H1 (cell line): ENCODE results near the gene FGFR2. TPM values are rescaled to one million over a fixed set of nuclear protein-coding genes. Genes with fewer than 3 reads are reported as not detected.

Experiments used
- CTCF ChIA-PET: fragments of 300-600 bp; sonication (Branson Sonifier 250); formaldehyde crosslinking; loops from one replicate; lab custom pipeline; 2021; ENCODE audit not compliant: partially characterized antibody; lab: Charles Lee
- POLR2A ChIA-PET: fragments of 300-600 bp; sonication (Branson Sonifier 250); formaldehyde crosslinking; loops from one replicate; lab custom pipeline; 2021; ENCODE audit warnings: inconsistent platforms; ENCODE audit not compliant: partially characterized antibody; lab: Charles Lee
- DNase-seq, 2 experiments: peaks; one replicate each; pipeline versions ENCODE4 v3.0.0 to v3.0.0-alpha.2; 2010 to 2022; ENCODE audit warnings: low spot score in 2 of 2, low read depth in 1 of 2, mixed read lengths in 1 of 2
- FAIRE-seq: peaks from 2 replicates; lab custom pipeline; 2011; peaks lifted over from hg19 to GRCh38; lab: Jason Lieb, UNC
- H2AFZ ChIP-seq: 2 replicates; pipeline ENCODE4 v1.8.1; 2012; ENCODE audit warnings: low read length, inconsistent platforms
- H2AK5ac ChIP-seq: 2 replicates; pipeline ENCODE4 v1.6.1; 2013; ENCODE audit warnings: low read depth, low read length
- H2BK120ac ChIP-seq: replicated peaks from 2 replicates; pipeline ENCODE3; 2013; ENCODE audit warnings: low read depth, low read length, inconsistent platforms
- H2BK12ac ChIP-seq: 2 replicates; pipeline ENCODE4 v1.6.1; 2013; ENCODE audit warnings: low read depth, low read length
- H2BK15ac ChIP-seq: 2 replicates; pipeline ENCODE4 v1.6.1; 2013; ENCODE audit warnings: low read length
- H2BK20ac ChIP-seq: 2 replicates; pipeline ENCODE4 v1.6.1; 2013; ENCODE audit warnings: low read length
- H2BK5ac ChIP-seq: 2 replicates; pipeline ENCODE4 v1.6.1; 2013; ENCODE audit warnings: low read depth, low read length
- H3K14ac ChIP-seq: 2 replicates; pipeline ENCODE4 v1.6.1; 2013; ENCODE audit warnings: inconsistent platforms; ENCODE audit not compliant: insufficient read length
- H3K18ac ChIP-seq: 2 replicates; pipeline ENCODE4 v1.6.1; 2013; ENCODE audit warnings: low read length; ENCODE audit errors: extremely low read depth
- H3K23ac ChIP-seq: 2 replicates; pipeline ENCODE4 v1.6.1; 2013; ENCODE audit warnings: inconsistent platforms; ENCODE audit not compliant: insufficient read length
- H3K23me2 ChIP-seq: 2 replicates; pipeline ENCODE4 v1.6.1; 2013; ENCODE audit warnings: low read depth, low read length
- H3K27ac ChIP-seq: 2 replicates; pipeline ENCODE4 v1.6.1; 2011; ENCODE audit warnings: low read depth, low read length, inconsistent platforms
- H3K27me3 ChIP-seq, 4 experiments: replicated peaks in 1 of 4; 1 replicate in 1 of 4; 2 replicates in 3 of 4; pipeline versions ENCODE4 v1.6.1 to v1.8.1; 2011 to 2013; ENCODE audit warnings: low read length in 3 of 4, mild to moderate bottlenecking in 3 of 4, inconsistent platforms in 2 of 4, mixed read lengths in 2 of 4, moderate library complexity in 1 of 4; ENCODE audit not compliant: control insufficient read depth in 3 of 4, insufficient read depth in 3 of 4; ENCODE audit errors: extremely low read depth in 1 of 4
- H3K36me3 ChIP-seq, 4 experiments: 2 replicates each; pipeline versions ENCODE4 v1.6.1 to v1.8.1; 2011 to 2013; ENCODE audit warnings: mild to moderate bottlenecking in 4 of 4, low read length in 3 of 4, moderate library complexity in 2 of 4, control low read depth in 1 of 4, inconsistent platforms in 1 of 4; ENCODE audit not compliant: insufficient read depth in 4 of 4, control insufficient read depth in 2 of 4
- H3K4ac ChIP-seq: replicated peaks from 2 replicates; pipeline ENCODE3; 2013; ENCODE audit warnings: low read length, low read depth, mixed read lengths, inconsistent platforms; ENCODE audit not compliant: insufficient read length
- H3K4me1 ChIP-seq, 4 experiments: replicated peaks in 1 of 4; 1 replicate in 1 of 4; 2 replicates in 3 of 4; pipeline versions ENCODE4 v1.6.1 to v1.8.1; 2011 to 2013; ENCODE audit warnings: low read length in 3 of 4, inconsistent platforms in 2 of 4, mixed read lengths in 1 of 4; ENCODE audit not compliant: insufficient read depth in 4 of 4, control insufficient read depth in 3 of 4
- H3K4me2 ChIP-seq, 2 experiments: 2 replicates each; pipeline versions ENCODE4 v1.6.1 to v1.8.1; 2011 to 2013; ENCODE audit warnings: low read depth in 2 of 2, low read length in 2 of 2, control low read depth in 1 of 2, inconsistent platforms in 1 of 2, mild to moderate bottlenecking in 1 of 2; ENCODE audit not compliant: insufficient read depth in 1 of 2
- H3K4me3 ChIP-seq, 4 experiments: fragments of 200-600, 300-600 bp in 1 of 4; sonication (generic), shearing (Covaris generic), sonication (Bioruptor Twin) in 1 of 4; 2 replicates each; pipeline versions ENCODE4 v1.5.1 to v1.8.1; 2011 to 2016; ENCODE audit warnings: low read length in 4 of 4, low read depth in 3 of 4, control low read depth in 2 of 4, inconsistent platforms in 2 of 4, mild to moderate bottlenecking in 2 of 4, mixed read lengths in 1 of 4, moderate library complexity in 1 of 4; ENCODE audit not compliant: insufficient read depth in 2 of 4; ENCODE audit errors: extremely low read depth in 1 of 4
- H3K56ac ChIP-seq: replicated peaks from 2 replicates; pipeline ENCODE3; 2013; ENCODE audit warnings: low read depth, mild to moderate bottlenecking, mixed read lengths, low read length, inconsistent platforms; ENCODE audit not compliant: insufficient read length
- H3K79me1 ChIP-seq: 2 replicates; pipeline ENCODE4 v1.6.1; 2013; ENCODE audit warnings: low read depth, low read length, control low read depth
- H3K79me2 ChIP-seq, 2 experiments: 2 replicates each; pipeline versions ENCODE4 v1.6.1 to v1.8.1; 2012 to 2013; ENCODE audit warnings: low read length in 2 of 2, mild to moderate bottlenecking in 2 of 2, inconsistent platforms in 1 of 2; ENCODE audit not compliant: insufficient read depth in 2 of 2, control insufficient read depth in 1 of 2
- H3K9ac ChIP-seq, 4 experiments: replicated peaks in 1 of 4; 1 replicate in 1 of 4; 2 replicates in 3 of 4; pipeline versions ENCODE4 v1.6.1 to v1.8.1; 2011 to 2013; ENCODE audit warnings: low read depth in 3 of 4, low read length in 3 of 4, control low read depth in 2 of 4, mild to moderate bottlenecking in 2 of 4, moderate library complexity in 2 of 4, inconsistent platforms in 1 of 4; ENCODE audit errors: extremely low read depth in 1 of 4
- H3K9me3 ChIP-seq, 2 experiments: 2 replicates each; pipeline versions ENCODE4 v1.6.1 to v1.8.1; 2012 to 2013; ENCODE audit warnings: mild to moderate bottlenecking in 2 of 2, moderate library complexity in 2 of 2, control low read depth in 1 of 2, inconsistent platforms in 1 of 2, low read depth in 1 of 2, low read length in 1 of 2, mixed read lengths in 1 of 2; ENCODE audit not compliant: insufficient read depth in 2 of 2
- H4K20me1 ChIP-seq, 2 experiments: replicated peaks in 1 of 2; 2 replicates each; pipeline versions ENCODE3 to v1.8.1; 2011 to 2013; ENCODE audit warnings: inconsistent platforms in 2 of 2, low read length in 2 of 2, mild to moderate bottlenecking in 1 of 2; ENCODE audit not compliant: insufficient read depth in 2 of 2, control insufficient read depth in 1 of 2
- H4K5ac ChIP-seq: 2 replicates; pipeline ENCODE4 v1.6.1; 2013; ENCODE audit warnings: low read length, low read depth, mixed read lengths, inconsistent platforms; ENCODE audit not compliant: insufficient read length
- H4K8ac ChIP-seq: 2 replicates; pipeline ENCODE4 v1.8.0; 2013; ENCODE audit warnings: mild to moderate bottlenecking, moderate library complexity, low read length, inconsistent platforms; ENCODE audit not compliant: insufficient read depth; ENCODE audit errors: extremely low read depth
- H4K91ac ChIP-seq: replicated peaks from 2 replicates; pipeline ENCODE3; 2013; ENCODE audit warnings: low read length, mixed read lengths, inconsistent platforms; ENCODE audit not compliant: insufficient read length
- ASH2L ChIP-seq: fragments of 200-600, 300-600 bp; sonication (generic); IDR thresholded peaks from one replicate; pipeline ENCODE4 v1.7.1; 2017; ENCODE audit warnings: low read length
- CBX5 ChIP-seq: fragments of 300-800, 300-1000 bp; sonication (generic); IDR thresholded peaks from 2 replicates; pipeline ENCODE4 v1.7.1; 2016; ENCODE audit warnings: antibody characterized with exemption, low read length, low read depth
- EP300 ChIP-seq, 2 experiments: IDR thresholded peaks; 1 replicate in 1 of 2; 2 replicates in 1 of 2; pipeline ENCODE4 v1.6.1; 2011 to 2012; ENCODE audit warnings: low read depth in 2 of 2, low read length in 2 of 2, mild to moderate bottlenecking in 2 of 2, borderline replicate concordance in 1 of 2, inconsistent platforms in 1 of 2, moderate library complexity in 1 of 2
- EZH2 ChIP-seq: fragments of 200-600 bp; sonication (generic); IDR thresholded peaks from 2 replicates; pipeline ENCODE4 v1.7.1; 2012; ENCODE audit warnings: low read depth, mild to moderate bottlenecking, moderate library complexity, low read length, inconsistent platforms; ENCODE audit not compliant: severe bottlenecking
- HDAC6 ChIP-seq: IDR thresholded peaks from one replicate; pipeline ENCODE4 v1.7.1; 2012; ENCODE audit warnings: low read depth, mild to moderate bottlenecking, inconsistent platforms, low read length, moderate library complexity
- JUND ChIP-seq: IDR thresholded peaks from 2 replicates; pipeline ENCODE4 v1.6.1; 2011; ENCODE audit warnings: mild to moderate bottlenecking, improper control_type of control experiment, low read length
- POLR2A ChIP-seq, 2 experiments: IDR thresholded peaks; 1 replicate in 1 of 2; 2 replicates in 1 of 2; pipeline ENCODE4 v1.6.1; 2011; ENCODE audit warnings: low read depth in 2 of 2, low read length in 2 of 2, mild to moderate bottlenecking in 2 of 2; ENCODE audit errors: control extremely low read depth in 1 of 2
- RXRA ChIP-seq: IDR thresholded peaks from 2 replicates; pipeline ENCODE4 v1.6.1; 2011; ENCODE audit warnings: low read depth, mild to moderate bottlenecking, low read length, moderate library complexity; ENCODE audit not compliant: insufficient read depth
- WGBS, 2 experiments: shearing (Covaris generic) in 1 of 2; methylation state at CpG; one replicate each; pipeline versions ENCODE4 v1.1.6 to v1.1.7; 2013 to 2015; ENCODE audit warnings: low lambda C conversion rate in 2 of 2, mixed read lengths in 2 of 2, inconsistent platforms in 1 of 2, low coverage in 1 of 2, missing lambda C conversion rate in 1 of 2; ENCODE audit not compliant: insufficient replicate concordance in 2 of 2, insufficient coverage in 1 of 2, insufficient read length in 1 of 2; ENCODE audit errors: extremely low coverage in 1 of 2, missing lambda C conversion rate in 1 of 2; 5-methylcytosine and 5-hydroxymethylcytosine counted together
- polyA plus RNA-seq, 7 experiments: library from polyadenylated mRNA; depleted of rRNA in 3 of 7; stranded (reverse) in 5 of 7; unstranded in 2 of 7; fragments of >200 nt in 5 of 7; fragments of 200-250 nt in 2 of 7; gene quantifications; 1 replicate in 5 of 7; 2 replicates in 1 of 7; 4 replicates in 1 of 7; pipeline versions ENCODE4 v1.2.1 to v1.2.3, GENCODE V29; 2011 to 2013; ENCODE audit warnings: missing spikeins in 2 of 7, mixed read lengths in 2 of 7
- total RNA-seq: library from RNA; stranded (reverse); fragmentation: NEBNext Ultra II Directional; extraction: Animal tissue kit (Norgen Biotek cat#: 25700); gene quantifications from 2 replicates; pipeline ENCODE4 v1.2.1, GENCODE V29; 2021
- TF ChIP-seq, protein P1 (sequence below), 3 experiments: IDR thresholded peaks; 1 replicate in 2 of 3; 2 replicates in 1 of 3; pipeline versions ENCODE4 v1.5.1 to v1.6.1; 2011; ENCODE audit warnings: low read length in 3 of 3, mild to moderate bottlenecking in 3 of 3, inconsistent platforms in 2 of 3, low read depth in 1 of 3, moderate library complexity in 1 of 3; ENCODE audit not compliant: insufficient read depth in 1 of 3; ENCODE audit errors: control extremely low read depth in 1 of 3
- TF ChIP-seq, protein P2 (sequence below): IDR thresholded peaks from 2 replicates; pipeline ENCODE4 v1.6.1; 2011; ENCODE audit warnings: low read length, improper control_type of control experiment

FGFR2 gene
- total and polyA plus RNA-seq, 2 of the 8 experiments (the other 6 are each of a cell fraction or from before 2014, with no cell fraction given), result 50.2 to 81.2 TPM

DNA sequence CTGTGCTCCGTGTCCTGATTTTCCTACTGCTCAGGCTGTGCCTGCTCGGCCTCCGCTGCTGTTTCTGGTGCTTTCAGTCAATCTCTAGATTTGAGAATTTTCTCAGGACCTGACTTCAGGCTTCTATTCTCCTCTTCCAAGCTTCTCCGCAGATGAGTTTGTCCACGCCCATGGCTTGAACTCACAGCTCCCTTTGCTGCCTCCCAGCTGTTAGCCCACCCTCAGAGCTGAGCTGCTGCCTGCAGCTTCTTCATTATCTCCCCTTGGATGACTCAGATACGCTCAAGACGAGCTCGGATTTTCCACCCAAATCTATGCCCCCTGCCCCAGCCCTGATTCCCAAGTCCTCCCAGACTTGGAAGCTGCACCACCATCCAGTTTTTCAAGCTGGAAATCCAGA lies 104.7 kb downstream of the FGFR2 start:
- peaks cover 0 to 3% (median 1%) of the 10 kb centered on the region in 4 experiments; a peak in 3 of 7 replicates for H3K4me1 ChIP-seq
- H4K20me1 ChIP-seq, result peaks cover 0 to 11% of the 10 kb centered on the region in 2 experiments
- no peak overlapping the region for H4K5ac ChIP-seq
- no peak overlapping the region for H2AK5ac ChIP-seq
- no peak overlapping the region for H3K14ac ChIP-seq
- DNase-seq, result no peak
- peaks cover 0 to 45% of the 10 kb centered on the region in 2 experiments; a peak in 2 of 4 replicates for H3K79me2 ChIP-seq
- WGBS, 2 experiments, result 95% methylated on average over 8 of the region's 8 CpGs; no CpG with 5 or more reads in 1 of the 2 experiments
- no peak overlapping the region for H2BK15ac ChIP-seq
- peaks cover 23 to 79% (median 43%) of the 10 kb centered on the region in 4 experiments for H3K36me3 ChIP-seq
- H3K23me2 ChIP-seq, result no peaks in the 10 kb centered on the region
- H3K4ac ChIP-seq, result no peak overlapping the region
- H3K18ac ChIP-seq, result no peak overlapping the region
- H3K23ac ChIP-seq, result no peak overlapping the region
- no peak overlapping the region for H4K8ac ChIP-seq
- no peak overlapping the region for H2BK5ac ChIP-seq
- no peak for FAIRE-seq
- H2AFZ ChIP-seq, result no peak overlapping the region
- no peak overlapping the region for H2BK12ac ChIP-seq
- no peaks in the 10 kb centered on the region for H3K9me3 ChIP-seq
- no peak overlapping the region for H3K4me2 ChIP-seq
- no peak overlapping the region for H3K4me3 ChIP-seq
- H3K9ac ChIP-seq, result no peak overlapping the region
- no peak overlapping the region for H3K27ac ChIP-seq
- H2BK20ac ChIP-seq, result no peak overlapping the region
- no peak overlapping the region for H4K91ac ChIP-seq
- CTCF ChIA-PET, result interaction anchor here (0.6 to 0.8 kb wide), 4 partner anchors 109 to 317 kb away, joined by 3 to 6 read pairs (median 4); no protein-coding TSS in a partner anchor
- H3K56ac ChIP-seq, result no peak overlapping the region
- H3K27me3 ChIP-seq, result no peaks in the 10 kb centered on the region
- peaks cover 15% of the 10 kb centered on the region; the same call in 1 of the 2 replicates for H3K79me1 ChIP-seq
- no peak overlapping the region for H2BK120ac ChIP-seq
- POLR2A ChIA-PET, result no interaction called here
- TF ChIP-seq EZH2 (no peak), EP300 (IDR thresholded peaks at IDR 0.05; ENCODE audit: borderline replicate concordance in 1 of 2, low read depth in 2 of 2, low read length in 2 of 2) (no peak), ASH2L (no peak), HDAC6 (no peak), JUND (no peak), POLR2A (IDR thresholded peaks at IDR 0.05; ENCODE audit: control extremely low read depth in 1 of 2, low read depth in 2 of 2, low read length in 2 of 2) (no peak), CBX5 (no peak), RXRA (no peak)
- TF ChIP-seq, protein P1, sequence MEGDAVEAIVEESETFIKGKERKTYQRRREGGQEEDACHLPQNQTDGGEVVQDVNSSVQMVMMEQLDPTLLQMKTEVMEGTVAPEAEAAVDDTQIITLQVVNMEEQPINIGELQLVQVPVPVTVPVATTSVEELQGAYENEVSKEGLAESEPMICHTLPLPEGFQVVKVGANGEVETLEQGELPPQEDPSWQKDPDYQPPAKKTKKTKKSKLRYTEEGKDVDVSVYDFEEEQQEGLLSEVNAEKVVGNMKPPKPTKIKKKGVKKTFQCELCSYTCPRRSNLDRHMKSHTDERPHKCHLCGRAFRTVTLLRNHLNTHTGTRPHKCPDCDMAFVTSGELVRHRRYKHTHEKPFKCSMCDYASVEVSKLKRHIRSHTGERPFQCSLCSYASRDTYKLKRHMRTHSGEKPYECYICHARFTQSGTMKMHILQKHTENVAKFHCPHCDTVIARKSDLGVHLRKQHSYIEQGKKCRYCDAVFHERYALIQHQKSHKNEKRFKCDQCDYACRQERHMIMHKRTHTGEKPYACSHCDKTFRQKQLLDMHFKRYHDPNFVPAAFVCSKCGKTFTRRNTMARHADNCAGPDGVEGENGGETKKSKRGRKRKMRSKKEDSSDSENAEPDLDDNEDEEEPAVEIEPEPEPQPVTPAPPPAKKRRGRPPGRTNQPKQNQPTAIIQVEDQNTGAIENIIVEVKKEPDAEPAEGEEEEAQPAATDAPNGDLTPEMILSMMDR (IDR thresholded peaks at IDR 0.05; ENCODE audit: control extremely low read depth in 1 of 3, insufficient read depth in 1 of 3, low read depth in 1 of 3, low read length in 3 of 3), result no peak
- TF ChIP-seq, protein P2, sequence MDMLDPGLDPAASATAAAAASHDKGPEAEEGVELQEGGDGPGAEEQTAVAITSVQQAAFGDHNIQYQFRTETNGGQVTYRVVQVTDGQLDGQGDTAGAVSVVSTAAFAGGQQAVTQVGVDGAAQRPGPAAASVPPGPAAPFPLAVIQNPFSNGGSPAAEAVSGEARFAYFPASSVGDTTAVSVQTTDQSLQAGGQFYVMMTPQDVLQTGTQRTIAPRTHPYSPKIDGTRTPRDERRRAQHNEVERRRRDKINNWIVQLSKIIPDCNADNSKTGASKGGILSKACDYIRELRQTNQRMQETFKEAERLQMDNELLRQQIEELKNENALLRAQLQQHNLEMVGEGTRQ, result no peak
